Muscle of arm (tissue), 12 donors: ENCODE data around the gene ANGPTL4. TPM values are rescaled to one million over a fixed set of nuclear protein-coding genes. Genes with fewer than 3 reads are reported as not detected.
A peak's percentile ranks its signal among the peaks of the same experiment; 100 is the strongest.
"Not testable (repeated sequence)": the region's sequence is repeated elsewhere in the genome, so short reads cannot be mapped to it uniquely, and the experiment has no call there.

Experiments
- DNase-seq: peaks from one replicate; pipeline ENCODE4 v3.0.0-alpha.2; 2013
- polyA plus RNA-seq, 12 donors: library from polyadenylated mRNA; unstranded; fragments of 120-200 nt; gene quantifications; one replicate each; pipeline ENCODE4 v1.2.1, GENCODE V29; 2013; ENCODE audit not compliant: insufficient read length in 12 of 12

Gene ANGPTL4
- polyA plus RNA-seq, 12 donors = 0.76 to 4.6 (median 1.8) TPM; not detected in 2

GRCh38 chr19:8404391-8405151, 40.6 kb downstream of the ANGPTL4 start:
- DNase-seq = no peak

- not testable (repeated sequence) for DNase-seq
These were observed 46.8 kb downstream of the ANGPTL4 start for GRCh38 chr19:8410718-8411117.

GRCh38 chr19:8412783-8413628, 49.1 kb downstream of the ANGPTL4 start, which contains the start of gene MARCHF2:
TSS of gene MARCHF2 (plus strand) at chr19:8413305. CDS start at chr19:8421841, 8,536 bp downstream.
- peak; percentile 96 for DNase-seq

GRCh38 chr19:8413629-8413995, 49.7 kb downstream of the ANGPTL4 start:
- no peak for DNase-seq

GRCh38 chr19:8416796-8417195, 52.8 kb downstream of the ANGPTL4 start:
- no peak for DNase-seq

DNA sequence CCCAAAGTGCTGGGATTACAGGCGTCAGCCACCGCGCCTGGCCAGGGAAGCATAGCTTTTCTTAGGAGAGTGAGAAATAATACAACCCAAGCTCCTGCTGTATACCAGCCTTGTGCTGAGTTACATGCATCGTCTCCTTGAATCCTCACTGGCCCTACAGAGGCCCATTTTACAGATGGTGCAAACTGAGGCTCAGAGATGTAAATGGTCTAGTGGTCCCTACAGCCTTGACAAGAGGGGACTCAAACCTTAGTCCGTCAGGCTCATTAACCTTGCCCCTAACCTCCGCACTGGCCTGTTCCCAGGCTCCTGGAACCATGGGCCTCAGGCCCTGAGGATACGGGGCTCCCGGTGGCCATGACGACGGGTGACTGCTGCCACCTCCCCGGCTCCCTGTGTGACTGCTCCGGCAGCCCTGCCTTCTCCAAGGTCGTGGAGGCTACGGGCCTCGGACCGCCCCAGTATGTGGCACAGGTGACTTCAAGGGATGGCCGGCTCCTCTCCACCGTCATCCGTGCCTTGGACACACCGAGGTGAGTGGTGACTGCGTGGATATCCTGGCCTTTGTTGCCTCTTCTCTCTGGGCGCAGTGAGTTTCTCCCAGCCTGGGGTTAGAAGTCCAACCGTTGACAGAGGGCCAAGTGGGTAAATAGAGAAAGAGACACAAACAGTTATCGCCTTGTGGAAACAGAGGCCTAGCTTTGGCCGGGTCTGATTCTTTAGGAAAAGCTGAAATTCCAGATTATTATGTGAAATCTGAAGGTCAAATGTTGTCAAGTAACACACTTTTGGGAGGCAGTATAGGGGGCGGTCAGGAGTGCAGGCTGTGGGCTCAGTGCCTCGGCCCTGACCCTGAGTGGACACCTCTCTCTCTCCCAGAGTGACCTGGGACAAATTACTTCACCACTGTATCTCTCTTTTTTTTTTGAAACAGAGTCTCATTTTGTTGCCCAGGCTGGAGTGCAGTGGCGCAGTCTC, 57.8 kb downstream of the ANGPTL4 start:
- no peak for DNase-seq

GRCh38 chr19:8423817-8424223, 59.9 kb downstream of the ANGPTL4 start:
- peak; percentile 95 for DNase-seq

Other genes with a start within 250 kb of the ANGPTL4 start
- 10 to 100 TPM in 6 of 12 donors, 1 to 10 TPM in 5, not detected in 1; 5.6 to 41.5 (median 11.5) TPM for gene FBN3, start 214.6 kb upstream of the ANGPTL4 start, polyA plus RNA-seq
- gene CERS4, start 154.8 kb upstream of the ANGPTL4 start, polyA plus RNA-seq = 10 to 100 TPM in 10 of 12 donors, 1 to 10 TPM in 1, not detected in 1; 9.9 to 43.6 (median 15.5) TPM
- gene CD320, start 55.8 kb upstream of the ANGPTL4 start, polyA plus RNA-seq = 10 to 100 TPM in 11 of 12 donors, not detected in 1; 13.9 to 23.6 (median 19.1) TPM
- gene NDUFA7, start 42.8 kb upstream of the ANGPTL4 start, polyA plus RNA-seq = 10 to 100 TPM in 11 of 12 donors, not detected in 1; 28.8 to 49.3 (median 39.5) TPM
- gene RPS28, start 42.7 kb upstream of the ANGPTL4 start, polyA plus RNA-seq = 1,000 to 10,000 TPM in 1 of 12 donors, 100 to 1,000 TPM in 10, not detected in 1; 402 to 1,142 (median 551) TPM
- gene KANK3, start 20.9 kb upstream of the ANGPTL4 start, polyA plus RNA-seq = 10 to 100 TPM in 5 of 12 donors, 1 to 10 TPM in 6, not detected in 1; 6.2 to 18.5 (median 7.7) TPM
- 100 to 1,000 TPM in 2 of 12 donors, 10 to 100 TPM in 9, not detected in 1; 53.9 to 120 (median 60.8) TPM for gene RAB11B, start 26.2 kb downstream of the ANGPTL4 start, polyA plus RNA-seq
- gene MARCHF2, start 49.1 kb downstream of the ANGPTL4 start, polyA plus RNA-seq = 10 to 100 TPM in 11 of 12 donors, not detected in 1; 10.6 to 15.2 (median 12.9) TPM
- 100 to 1,000 TPM in 11 of 12 donors, not detected in 1; 173 to 360 (median 195) TPM for gene HNRNPM, start 80.8 kb downstream of the ANGPTL4 start, polyA plus RNA-seq
- gene PRAM1, start 138.5 kb downstream of the ANGPTL4 start, polyA plus RNA-seq = 1 to 10 TPM in 8 of 12 donors, under 1 TPM in 2, not detected in 2; 0.59 to 9.8 (median 1.4) TPM
- 10 to 100 TPM in 11 of 12 donors, not detected in 1; 10.5 to 25.4 (median 12.6) TPM for gene ZNF414, start 150.0 kb downstream of the ANGPTL4 start, polyA plus RNA-seq
- 10 to 100 TPM in 2 of 12 donors, 1 to 10 TPM in 9, not detected in 1; 2.8 to 19.6 (median 3.8) TPM for gene MYO1F, start 213.3 kb downstream of the ANGPTL4 start, polyA plus RNA-seq
- 10 to 100 TPM in 11 of 12 donors, not detected in 1; 16.4 to 64.6 (median 28.3) TPM for gene ADAMTS10, start 246.6 kb downstream of the ANGPTL4 start, polyA plus RNA-seq